ENCODE measurements around the gene PRPF8.

Gene PRPF8

DNA sequence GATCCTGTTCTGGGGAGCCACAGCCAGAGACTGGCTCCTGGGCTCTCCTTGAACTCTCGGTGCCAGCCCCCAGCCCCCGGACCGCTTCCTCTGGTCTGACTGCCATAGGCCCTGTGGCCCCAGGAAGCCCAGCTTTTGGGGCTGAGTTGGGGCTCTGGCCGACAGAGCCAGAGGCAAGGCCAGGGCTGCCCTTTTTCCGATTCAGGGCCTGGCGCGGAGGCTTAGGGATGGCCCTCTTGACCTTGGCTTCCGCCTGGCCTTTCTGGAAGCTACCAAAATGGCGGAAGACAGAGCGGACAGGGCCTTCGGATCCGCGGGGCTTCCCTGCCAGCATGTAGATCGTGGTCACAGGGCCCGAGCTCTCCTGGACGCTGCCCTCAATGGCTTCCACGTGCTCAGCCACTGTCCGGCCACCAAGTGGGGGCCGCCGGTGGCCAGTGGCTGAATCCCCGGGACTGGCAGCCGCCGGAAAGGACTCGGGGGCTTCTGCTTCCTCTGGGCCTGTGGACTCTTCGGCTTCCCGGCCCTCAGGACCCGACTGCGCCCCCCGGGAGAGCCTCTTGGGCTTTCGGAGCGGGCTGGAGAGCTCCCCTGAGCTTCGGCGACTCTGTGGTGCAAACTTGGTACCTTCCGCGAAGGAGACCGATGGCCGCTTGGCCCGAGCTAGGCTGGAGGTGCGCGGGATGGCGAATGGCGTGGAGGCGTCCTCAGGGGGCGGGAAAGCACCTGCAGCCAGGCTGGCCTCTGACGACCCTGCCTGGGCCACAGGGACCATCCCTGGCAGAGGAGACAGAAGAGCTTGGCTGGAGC is 49.6 kb downstream of the PRPF8 start:
- no peak overlapping the region for H3K9ac ChIP-seq (ENCODE audit: low read depth, low read length, poor library complexity, severe bottlenecking)
- H3K4me3 ChIP-seq (ENCODE audit: low read length, poor library complexity, severe bottlenecking) = no peak overlapping the region

GRCh38 chr17:1630662-1631061 is 54.0 kb downstream of the PRPF8 start:
- Histone ChIP-seq H3F3A (ENCODE audit: low read depth) (peaks cover 3% of the 10 kb centered on the region; the same call in 1 of the 2 replicates), H3K4me2 (ENCODE audit: low read depth, low read length, poor library complexity, severe bottlenecking) (no peak overlapping the region), H2AFZ (ENCODE audit: low read length) (no peak overlapping the region), H3K9me2 (replicated peaks; ENCODE audit: low read depth, low read length) (no peaks in the 10 kb centered on the region), H3K9ac (ENCODE audit: low read depth, low read length, poor library complexity, severe bottlenecking) (no peak overlapping the region), H3K4me3 (ENCODE audit: low read length, poor library complexity, severe bottlenecking) (no peak overlapping the region), H3K9me3 (ENCODE audit: insufficient read depth, low read depth, low read length) (no peaks in the 10 kb centered on the region), H3K79me2 (ENCODE audit: insufficient read depth, low read length) (peaks cover 25% of the 10 kb centered on the region; the same call in 1 of the 2 replicates), H3K36me3 (ENCODE audit: insufficient read depth, low read length) (no peaks in the 10 kb centered on the region), H3K4me1 (ENCODE audit: insufficient read depth, low read length, poor library complexity, severe bottlenecking) (peaks cover 30% of the 10 kb centered on the region), H4K20me1 (ENCODE audit: insufficient read depth, low read length, poor library complexity, severe bottlenecking) (no peaks in the 10 kb centered on the region), H3K27me3 (ENCODE audit: insufficient read depth, low read length, poor library complexity, severe bottlenecking) (no peaks in the 10 kb centered on the region)
- TF ChIP-seq CTCF (conservative IDR thresholded peaks at IDR 0.05; ENCODE audit: low read length) (no peak), EZH2phosphoT487 (IDR thresholded peaks at IDR 0.05; ENCODE audit: borderline replicate concordance) (no peak)

More for the DNA sequence above, 49.6 kb downstream of the PRPF8 start:
- no peaks in the 10 kb centered on the region for H3F3A ChIP-seq (ENCODE audit: low read depth)
- H3K36me3 ChIP-seq (ENCODE audit: insufficient read depth, low read length) = no peaks in the 10 kb centered on the region
- H3K79me2 ChIP-seq (ENCODE audit: insufficient read depth, low read length) = no peaks in the 10 kb centered on the region
- no peaks in the 10 kb centered on the region for H3K9me2 ChIP-seq (replicated peaks; ENCODE audit: low read depth, low read length)
- TF ChIP-seq EZH2phosphoT487 (IDR thresholded peaks at IDR 0.05; ENCODE audit: borderline replicate concordance) = no peak
- TF ChIP-seq CTCF (conservative IDR thresholded peaks at IDR 0.05; ENCODE audit: low read length) = no peak
- H3K27me3 ChIP-seq (ENCODE audit: insufficient read depth, low read length, poor library complexity, severe bottlenecking) = no peaks in the 10 kb centered on the region
- no peak overlapping the region for H3K4me2 ChIP-seq (ENCODE audit: low read depth, low read length, poor library complexity, severe bottlenecking)
- no peaks in the 10 kb centered on the region for H3K4me1 ChIP-seq (ENCODE audit: insufficient read depth, low read length, poor library complexity, severe bottlenecking)
- H4K20me1 ChIP-seq (ENCODE audit: insufficient read depth, low read length, poor library complexity, severe bottlenecking) = no peaks in the 10 kb centered on the region
- H2AFZ ChIP-seq (ENCODE audit: low read length) = no peak overlapping the region
- H3K9me3 ChIP-seq (ENCODE audit: insufficient read depth, low read depth, low read length) = no peaks in the 10 kb centered on the region

DNA sequence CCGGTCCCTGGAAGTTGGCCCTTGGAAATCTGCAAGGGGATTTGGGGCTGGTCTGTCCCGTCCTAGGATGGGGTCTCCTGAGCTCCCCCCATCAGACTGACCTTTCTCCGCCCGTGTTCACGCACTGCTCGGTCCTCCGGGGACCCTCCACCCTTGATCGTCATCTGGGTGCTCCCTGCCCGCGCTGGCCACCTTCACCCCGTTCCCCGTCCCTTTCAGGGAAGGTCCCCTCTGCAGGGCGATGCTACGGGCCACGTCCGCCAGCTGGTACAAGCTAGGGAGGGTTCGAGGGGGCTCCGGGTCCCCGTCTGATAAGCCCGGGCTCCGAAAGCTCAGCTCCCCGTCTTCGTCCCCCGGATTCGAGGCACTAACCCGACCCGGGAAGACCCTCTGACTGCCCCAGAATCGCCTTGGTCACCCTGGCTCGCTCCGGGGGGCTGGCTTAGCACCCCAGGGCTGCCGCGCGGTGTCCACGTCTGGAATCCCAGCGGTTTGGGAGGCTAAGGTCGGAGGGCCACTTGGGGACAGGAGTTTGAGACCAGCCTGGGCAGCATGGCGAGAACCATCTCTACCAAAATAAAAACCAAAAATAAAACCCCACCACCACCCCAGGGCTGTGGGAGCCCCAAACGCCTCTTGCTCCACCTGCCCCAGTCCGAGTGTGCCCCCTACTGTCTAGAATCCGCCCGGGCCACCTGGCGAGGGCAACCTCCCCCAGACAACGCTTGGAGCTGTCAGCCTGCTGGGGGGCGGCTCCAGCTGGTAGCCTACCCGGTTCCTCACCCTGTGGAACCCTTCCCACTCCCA is 55.0 kb downstream of the PRPF8 start:
- H3K9ac ChIP-seq (ENCODE audit: low read depth, low read length, poor library complexity, severe bottlenecking) = peak overlapping the region; percentile 80
- H3K79me2 ChIP-seq (ENCODE audit: insufficient read depth, low read length) = peaks cover 34% of the 10 kb centered on the region; the same call in 1 of the 2 replicates
- no peaks in the 10 kb centered on the region for H4K20me1 ChIP-seq (ENCODE audit: insufficient read depth, low read length, poor library complexity, severe bottlenecking)
- no peaks in the 10 kb centered on the region for H3K27me3 ChIP-seq (ENCODE audit: insufficient read depth, low read length, poor library complexity, severe bottlenecking)
- peak overlapping the region; percentile 98 for H3K4me3 ChIP-seq (ENCODE audit: low read length, poor library complexity, severe bottlenecking)
- TF ChIP-seq EZH2phosphoT487 (IDR thresholded peaks at IDR 0.05; ENCODE audit: borderline replicate concordance) = no peak
- TF ChIP-seq CTCF (conservative IDR thresholded peaks at IDR 0.05; ENCODE audit: low read length) = peak; percentile 88
- no peaks in the 10 kb centered on the region for H3K9me3 ChIP-seq (ENCODE audit: insufficient read depth, low read depth, low read length)
- H2AFZ ChIP-seq (ENCODE audit: low read length) = peak overlapping the region; percentile 58; the same call in 1 of the 2 replicates
- peak overlapping the region; percentile 86 for H3K4me2 ChIP-seq (ENCODE audit: low read depth, low read length, poor library complexity, severe bottlenecking)
- H3F3A ChIP-seq (ENCODE audit: low read depth) = peaks cover 3% of the 10 kb centered on the region; the same call in 1 of the 2 replicates
- H3K36me3 ChIP-seq (ENCODE audit: insufficient read depth, low read length) = no peaks in the 10 kb centered on the region
- peaks cover 40% of the 10 kb centered on the region for H3K4me1 ChIP-seq (ENCODE audit: insufficient read depth, low read length, poor library complexity, severe bottlenecking)
- H3K9me2 ChIP-seq (replicated peaks; ENCODE audit: low read depth, low read length) = no peaks in the 10 kb centered on the region

Measured in Loucy (cell line).